NCI-H1694 (cell line): ENCODE data around the gene PYGB.
A peak's percentile ranks its signal among the peaks of the same experiment; 100 is the strongest.

Source experiments
- DNase-seq: peaks from one replicate; lab custom pipeline; 2025; lab: John Stamatoyannopoulos, UW

PYGB gene

GRCh38 chr20:25271486-25272222 lies 23.8 kb downstream of the PYGB start:
- no peak for DNase-seq

- DNase-seq: no peak
Observed at GRCh38 chr20:25272223-25273000, 24.5 kb downstream of the PYGB start.

- DNase-seq: peak; percentile 50
Observed at GRCh38 chr20:25273046-25273445, 25.2 kb downstream of the PYGB start.

- DNase-seq: peak; percentile 69
Observed at GRCh38 chr20:25273541-25274358, 25.9 kb downstream of the PYGB start.

- no peak for DNase-seq
Observed at GRCh38 chr20:25274481-25274880, 26.6 kb downstream of the PYGB start.

GRCh38 chr20:25274891-25275812 lies 27.3 kb downstream of the PYGB start:
- no peak for DNase-seq

- no peak for DNase-seq
Observed at GRCh38 chr20:25275813-25276532, 28.1 kb downstream of the PYGB start.

- no peak for DNase-seq
Observed at GRCh38 chr20:25276533-25277050, 28.7 kb downstream of the PYGB start.

- no peak for DNase-seq
Observed at GRCh38 chr20:25277051-25277801, 29.3 kb downstream of the PYGB start.

- DNase-seq: no peak
Observed at GRCh38 chr20:25277941-25278521, 30.1 kb downstream of the PYGB start.

- DNase-seq: no peak
Observed at GRCh38 chr20:25278636-25279361, 30.9 kb downstream of the PYGB start.

GRCh38 chr20:25279403-25279802 lies 31.5 kb downstream of the PYGB start:
- no peak for DNase-seq

- no peak for DNase-seq
Observed at GRCh38 chr20:25280051-25280573, 32.2 kb downstream of the PYGB start.

GRCh38 chr20:25280574-25281535 lies 33.0 kb downstream of the PYGB start:
- DNase-seq: no peak

GRCh38 chr20:25281541-25281991 lies 33.7 kb downstream of the PYGB start:
- DNase-seq: no peak

GRCh38 chr20:25282034-25282781 lies 34.3 kb downstream of the PYGB start:
- DNase-seq: no peak
